ENCODE results near the gene EHMT1.

The EHMT1 gene

DNA sequence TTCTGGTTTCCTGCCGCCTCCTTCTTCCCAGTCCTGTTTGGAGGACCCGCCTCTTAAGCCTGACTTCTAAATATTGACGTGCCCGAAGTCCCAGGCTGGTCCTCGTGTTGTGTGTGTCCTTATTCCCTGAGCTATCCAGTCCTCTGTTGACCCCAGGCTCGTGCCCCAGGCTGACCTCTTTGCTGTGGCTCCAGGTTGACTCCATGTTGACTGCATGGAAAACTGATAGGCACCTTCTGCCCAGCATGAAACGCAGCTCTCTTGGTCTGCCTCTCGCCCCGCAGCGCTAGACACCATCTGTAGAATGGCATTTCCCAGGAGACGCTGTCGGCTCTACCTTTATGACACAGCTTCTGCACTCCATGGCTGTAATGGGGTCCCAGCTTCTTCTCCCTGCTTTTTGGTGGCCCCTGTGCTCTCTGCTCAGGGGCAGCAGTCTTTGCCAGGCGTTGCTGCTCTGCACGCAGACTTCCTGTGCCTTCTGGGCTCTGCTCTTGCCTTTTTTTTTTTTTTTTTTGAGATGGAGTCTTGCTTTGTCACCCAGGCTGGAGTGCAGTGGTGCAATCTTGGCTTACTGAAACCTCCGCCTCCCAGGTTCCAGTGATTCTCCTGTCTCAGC, 28.4 kb downstream of the EHMT1 start:
- DNase-seq, result no peak

DNA sequence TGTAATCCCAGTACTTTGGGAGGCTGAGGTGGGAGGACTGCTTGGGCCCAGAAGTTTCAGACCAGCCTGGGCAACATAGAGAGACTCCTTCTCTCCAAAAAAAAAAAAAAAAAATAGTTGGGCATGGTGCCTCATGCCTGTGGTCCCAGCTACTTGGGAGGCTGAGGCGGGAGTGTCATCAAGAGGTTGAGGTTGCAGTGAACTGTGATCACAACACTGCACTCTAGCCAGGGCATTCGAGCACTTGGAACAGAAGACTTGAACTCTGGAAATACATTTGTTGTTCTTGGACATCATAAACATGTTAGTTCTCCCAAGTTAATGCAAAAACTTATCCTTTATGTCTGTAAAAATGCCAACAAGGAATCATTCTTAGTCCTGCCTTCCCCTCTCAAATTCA, 29.6 kb downstream of the EHMT1 start:
- no peak for DNase-seq

DNA sequence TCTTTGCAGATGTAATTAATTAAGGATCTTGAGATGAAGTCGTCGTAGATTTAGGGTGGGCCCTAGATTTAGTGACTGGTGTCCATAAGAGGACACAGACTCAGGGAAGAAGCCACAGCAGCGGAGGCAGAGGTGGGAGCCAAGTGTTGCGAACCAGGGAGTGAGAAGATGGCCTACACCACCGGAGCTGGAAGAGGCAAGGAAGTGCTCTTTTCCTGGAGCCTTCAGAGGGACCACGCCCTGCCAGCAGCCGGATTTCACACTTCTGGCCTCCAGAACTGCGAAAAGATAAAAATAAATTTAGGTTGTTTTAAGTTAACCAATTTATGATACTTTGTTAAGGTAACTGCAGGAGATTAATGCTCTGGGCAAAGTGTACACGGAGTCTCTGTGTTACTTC, 30.7 kb downstream of the EHMT1 start:
- no peak for DNase-seq

DNA sequence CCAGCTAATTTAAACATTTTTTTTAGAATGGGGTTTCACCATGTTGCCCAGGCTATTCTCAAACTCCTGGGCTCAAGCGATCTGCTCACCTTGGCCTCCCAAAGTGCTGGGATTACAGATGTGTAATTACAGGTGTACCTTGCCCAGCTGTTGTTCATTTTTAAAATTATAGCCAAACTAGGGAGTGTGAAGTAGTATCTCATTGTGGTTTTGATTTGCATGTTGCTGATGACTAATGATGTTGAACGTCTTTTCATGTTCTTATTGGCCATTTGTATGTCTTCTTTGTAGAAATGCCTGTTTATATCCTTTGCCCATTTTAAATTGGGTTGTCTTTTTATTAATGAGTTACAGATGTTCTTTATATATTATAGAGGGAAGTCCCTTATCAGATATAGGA, 31.5 kb downstream of the EHMT1 start:
- DNase-seq, result no peak

GRCh38 chr9:137650779-137651178, 32.0 kb downstream of the EHMT1 start:
- no peak for DNase-seq

DNA sequence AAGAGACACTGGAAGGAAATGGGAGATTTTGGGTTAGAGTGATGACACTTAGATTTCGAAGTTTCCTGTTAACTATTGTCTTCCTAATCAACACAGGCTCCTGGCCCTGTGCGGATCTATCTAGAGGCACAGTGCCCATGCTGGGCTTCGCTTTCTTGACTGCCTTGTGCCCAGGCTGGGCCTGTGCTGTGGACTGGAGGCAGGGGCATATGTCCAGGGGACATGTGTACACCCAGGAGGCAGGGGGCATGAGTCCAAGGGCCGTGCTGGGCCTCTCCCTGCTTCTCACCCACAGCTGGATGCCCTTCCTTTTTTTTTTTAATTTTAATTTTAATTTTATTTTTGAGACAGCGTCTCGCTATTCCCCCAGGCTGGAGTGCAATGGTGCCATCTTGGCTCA, 37.6 kb downstream of the EHMT1 start:
- DNase-seq, result no peak

DNA sequence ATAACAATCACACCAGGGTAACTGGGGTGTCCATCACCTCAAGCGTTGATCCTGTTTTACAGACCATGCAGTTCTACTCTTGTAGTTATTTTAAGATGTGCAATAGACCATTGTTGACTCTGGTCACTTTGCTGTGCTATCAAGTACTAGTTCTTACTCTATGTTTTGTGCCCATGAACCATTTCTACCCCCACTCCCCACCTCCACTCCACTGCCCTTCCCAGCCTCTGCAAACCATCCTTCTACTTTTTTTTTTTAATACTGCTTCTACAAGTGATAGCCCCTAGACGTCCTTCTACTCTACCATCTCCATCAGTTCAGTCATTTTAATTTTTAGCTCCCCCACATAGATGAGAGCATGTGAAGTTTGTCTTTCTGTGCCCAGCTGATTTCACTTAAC, 38.8 kb downstream of the EHMT1 start:
- DNase-seq, result no peak

GRCh38 chr9:137658781-137659180, 40.0 kb downstream of the EHMT1 start:
- DNase-seq, result no peak

- no peak for DNase-seq
Observed at GRCh38 chr9:137660144-137660543, 41.3 kb downstream of the EHMT1 start.

DNA sequence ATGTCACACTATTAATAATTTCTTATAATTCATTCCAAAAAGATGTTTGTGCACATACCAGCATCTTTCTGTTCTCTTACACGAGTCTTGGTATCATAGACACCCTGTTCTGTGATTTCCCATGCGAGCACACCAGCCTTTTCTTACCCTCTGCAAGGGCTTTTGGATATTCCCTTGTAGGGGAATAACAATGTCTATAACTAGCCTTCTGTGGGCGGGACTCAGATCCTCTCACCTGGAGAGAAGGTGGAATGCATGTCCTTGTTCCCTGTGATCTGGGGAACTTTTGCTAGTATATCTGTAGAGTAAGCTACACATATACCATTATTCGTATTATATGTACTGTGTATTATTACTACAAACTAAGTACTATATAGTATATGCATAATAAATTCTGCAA, 44.8 kb downstream of the EHMT1 start:
- no peak for DNase-seq

DNA sequence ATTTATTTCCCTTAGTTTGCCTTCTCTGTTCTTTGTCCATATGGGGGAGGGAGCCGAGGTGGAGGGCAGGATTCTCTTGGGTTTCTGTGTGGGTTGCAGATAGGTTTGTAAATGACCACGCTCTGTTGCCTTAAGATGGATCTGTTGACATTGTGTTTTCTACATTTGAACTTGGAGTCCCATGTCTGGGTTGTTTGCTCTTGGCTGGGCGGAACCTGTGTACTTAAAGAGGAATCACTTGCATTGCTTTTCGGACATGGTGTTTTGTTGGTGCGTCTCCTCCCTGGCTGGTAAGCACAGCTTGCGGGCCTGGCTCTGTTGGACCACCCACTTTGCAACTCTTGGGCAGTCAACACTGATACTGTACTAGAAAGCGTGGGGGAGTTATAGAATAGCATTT, 45.9 kb downstream of the EHMT1 start:
- DNase-seq, result no peak

- no peak for DNase-seq
Observed at GRCh38 chr9:137665226-137665625, 46.4 kb downstream of the EHMT1 start.

DNA sequence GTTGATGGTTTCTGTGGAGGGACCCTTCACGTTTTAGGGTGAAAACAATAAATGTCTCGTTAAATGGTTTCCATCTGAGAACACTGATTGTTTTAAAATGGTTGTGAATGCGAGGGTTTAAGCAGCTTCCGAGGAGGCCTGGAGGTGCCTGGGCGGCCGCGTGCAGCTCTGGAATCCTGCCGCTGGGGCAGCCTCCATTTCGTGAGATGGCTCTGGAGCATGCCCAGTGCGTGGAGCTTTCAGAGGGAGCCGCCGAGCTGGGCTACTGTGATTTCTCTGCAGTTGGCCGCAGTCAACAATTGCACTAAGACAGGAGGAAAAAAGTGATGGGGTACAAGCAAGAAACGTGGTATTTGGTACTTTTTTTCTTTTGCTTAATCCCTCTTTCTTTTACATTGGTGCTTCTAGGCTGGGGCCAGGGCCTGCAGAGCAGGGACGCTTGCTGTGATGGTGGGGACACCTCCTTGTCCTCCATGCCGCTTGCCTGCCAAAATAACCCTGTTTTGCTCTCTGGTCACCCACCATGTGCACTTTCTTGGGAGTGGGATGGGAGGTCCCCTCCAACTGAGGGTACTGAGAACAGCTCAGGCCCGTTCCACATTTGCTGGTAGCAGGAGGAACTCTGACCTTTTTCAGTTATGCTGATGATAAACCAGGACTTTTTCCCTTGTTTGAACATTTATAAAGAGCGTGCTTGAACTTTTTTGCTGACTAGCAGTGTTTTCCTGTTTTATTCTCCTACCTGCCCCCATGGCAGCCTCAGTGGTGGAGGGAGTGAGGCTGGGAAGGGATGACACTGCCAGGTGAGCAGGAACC, 47.1 kb downstream of the EHMT1 start:
- no peak for DNase-seq

DNA sequence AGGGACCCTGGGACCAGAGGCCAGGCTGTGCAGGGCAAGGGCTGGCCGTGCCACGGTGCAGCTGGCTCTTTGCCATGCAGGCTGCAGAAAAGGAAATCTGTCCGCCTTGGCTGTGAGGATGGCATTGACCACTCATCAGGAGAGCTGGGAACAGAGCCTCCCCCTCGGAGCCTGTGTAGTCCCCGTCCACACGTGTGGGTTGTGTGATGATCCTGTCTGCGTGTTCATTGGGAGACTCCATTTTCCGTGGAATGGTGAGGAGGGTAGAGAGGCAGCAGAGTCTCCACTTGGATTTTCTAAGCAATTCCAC, 47.7 kb downstream of the EHMT1 start:
- DNase-seq, result no peak

DNA sequence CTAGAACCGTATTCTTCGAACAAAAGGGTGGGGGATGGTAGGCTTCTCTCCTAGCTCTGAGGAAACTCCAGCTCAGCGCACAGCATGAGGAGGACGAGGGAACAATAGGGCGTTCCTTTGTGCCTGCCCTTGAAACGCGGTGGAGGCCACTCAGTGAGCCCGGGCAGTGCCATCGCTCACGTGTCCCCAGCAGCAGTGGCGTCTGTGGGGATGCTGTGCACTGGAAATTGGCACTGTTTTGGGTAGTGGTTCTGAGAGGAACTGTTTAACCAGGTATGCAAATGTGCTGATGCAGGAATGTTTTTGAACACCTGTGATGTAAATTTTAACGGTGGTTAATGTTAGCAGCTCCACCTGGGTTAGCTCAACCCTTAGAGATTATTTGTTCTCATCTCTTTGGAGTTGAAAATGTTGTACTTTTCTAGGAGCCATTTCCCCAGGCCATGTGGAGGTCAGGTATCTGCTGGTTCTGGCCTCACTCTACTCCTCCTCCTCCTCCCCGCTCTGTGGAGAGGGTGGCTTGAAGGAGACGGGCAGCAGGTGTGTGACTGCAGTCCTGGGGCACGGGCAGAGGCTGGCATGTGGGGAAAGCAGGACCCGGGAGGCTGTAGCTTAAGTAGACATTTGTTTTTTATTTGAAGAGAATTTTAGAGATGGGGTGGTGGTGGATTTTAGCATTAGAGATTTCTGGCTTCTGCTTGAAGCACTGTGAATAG, 48.3 kb downstream of the EHMT1 start:
- DNase-seq, result no peak

DNA sequence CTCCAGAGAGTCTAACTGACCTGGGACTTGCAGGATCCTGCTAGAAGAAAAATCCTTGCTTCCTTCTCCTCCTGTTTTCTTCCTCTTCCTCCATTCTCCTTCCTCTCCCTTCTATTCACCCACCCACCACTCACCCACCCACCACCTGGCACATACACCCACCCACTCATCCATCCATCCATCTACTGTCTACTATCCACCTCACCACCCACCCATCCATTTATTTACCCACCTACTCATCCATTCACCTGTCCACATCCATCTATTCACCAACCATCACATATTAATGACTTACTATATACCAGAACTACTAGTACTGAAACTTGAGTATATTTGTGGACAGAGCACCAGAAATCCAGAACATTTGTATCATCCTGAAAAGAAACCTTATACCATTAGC, 49.4 kb downstream of the EHMT1 start:
- no peak for DNase-seq

GRCh38 chr9:137669261-137669672, 50.5 kb downstream of the EHMT1 start:
- DNase-seq, result no peak

DNA sequence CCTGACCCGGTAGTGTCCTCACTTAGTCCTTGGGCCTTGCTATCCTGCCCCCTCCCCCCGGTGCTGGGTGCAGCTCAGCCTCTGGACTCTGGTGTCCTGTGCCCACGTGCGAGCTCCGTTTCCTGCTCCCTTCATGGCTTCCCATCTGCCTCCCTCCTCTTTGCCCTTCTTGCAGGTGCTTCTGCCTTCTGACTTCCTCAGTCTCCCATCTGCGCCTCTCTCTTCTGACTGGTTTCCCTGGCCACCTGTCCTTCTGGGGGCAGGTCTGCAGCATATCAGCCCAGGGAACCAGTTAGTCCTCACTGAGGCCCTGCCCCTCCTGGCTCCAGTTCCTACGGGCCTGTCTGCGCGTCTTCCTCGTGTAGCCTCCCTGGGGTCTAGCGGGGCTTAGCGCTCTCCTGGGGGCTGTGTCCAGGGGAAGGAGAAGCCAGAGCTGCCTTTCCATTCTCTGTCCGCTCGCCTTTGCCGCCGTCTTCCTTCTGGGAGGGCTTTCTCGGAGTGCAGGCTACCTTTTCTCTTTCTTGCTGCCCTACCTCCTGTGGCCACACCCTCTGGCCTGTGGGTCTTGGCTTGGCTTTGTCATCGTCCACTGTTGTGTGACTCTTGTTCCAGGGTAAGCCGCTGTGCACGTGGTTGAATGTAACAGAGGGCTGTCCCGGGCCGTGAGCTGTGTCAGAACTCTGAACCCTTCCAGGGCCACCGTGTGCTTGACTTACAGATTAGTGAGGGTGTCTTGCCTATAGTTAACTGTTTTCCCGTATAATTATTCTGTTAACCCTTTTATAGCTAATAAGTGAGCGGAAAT, 51.8 kb downstream of the EHMT1 start:
- DNase-seq, result no peak

GRCh38 chr9:137671196-137671538, 52.4 kb downstream of the EHMT1 start:
- no peak for DNase-seq

DNA sequence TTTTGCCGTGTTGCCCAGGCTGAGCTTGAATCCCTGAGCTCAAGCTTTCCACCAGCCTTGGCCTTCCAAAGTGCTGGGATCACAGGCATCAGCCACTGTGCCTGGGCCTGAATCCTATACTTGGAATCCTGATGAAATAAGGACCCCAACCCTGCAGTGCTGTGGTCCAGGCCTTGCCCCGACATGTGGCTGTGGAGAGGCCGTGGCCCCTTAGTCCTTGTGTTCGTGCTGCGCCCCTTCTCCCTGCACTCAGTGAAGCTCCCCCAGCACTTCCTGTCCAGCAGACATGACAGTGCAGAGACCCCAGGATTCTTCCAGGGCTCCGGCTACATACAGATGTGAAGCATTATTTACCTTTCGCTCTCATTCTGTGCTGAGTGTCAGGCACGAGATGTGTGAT, 52.9 kb downstream of the EHMT1 start:
- DNase-seq, result no peak

DNA sequence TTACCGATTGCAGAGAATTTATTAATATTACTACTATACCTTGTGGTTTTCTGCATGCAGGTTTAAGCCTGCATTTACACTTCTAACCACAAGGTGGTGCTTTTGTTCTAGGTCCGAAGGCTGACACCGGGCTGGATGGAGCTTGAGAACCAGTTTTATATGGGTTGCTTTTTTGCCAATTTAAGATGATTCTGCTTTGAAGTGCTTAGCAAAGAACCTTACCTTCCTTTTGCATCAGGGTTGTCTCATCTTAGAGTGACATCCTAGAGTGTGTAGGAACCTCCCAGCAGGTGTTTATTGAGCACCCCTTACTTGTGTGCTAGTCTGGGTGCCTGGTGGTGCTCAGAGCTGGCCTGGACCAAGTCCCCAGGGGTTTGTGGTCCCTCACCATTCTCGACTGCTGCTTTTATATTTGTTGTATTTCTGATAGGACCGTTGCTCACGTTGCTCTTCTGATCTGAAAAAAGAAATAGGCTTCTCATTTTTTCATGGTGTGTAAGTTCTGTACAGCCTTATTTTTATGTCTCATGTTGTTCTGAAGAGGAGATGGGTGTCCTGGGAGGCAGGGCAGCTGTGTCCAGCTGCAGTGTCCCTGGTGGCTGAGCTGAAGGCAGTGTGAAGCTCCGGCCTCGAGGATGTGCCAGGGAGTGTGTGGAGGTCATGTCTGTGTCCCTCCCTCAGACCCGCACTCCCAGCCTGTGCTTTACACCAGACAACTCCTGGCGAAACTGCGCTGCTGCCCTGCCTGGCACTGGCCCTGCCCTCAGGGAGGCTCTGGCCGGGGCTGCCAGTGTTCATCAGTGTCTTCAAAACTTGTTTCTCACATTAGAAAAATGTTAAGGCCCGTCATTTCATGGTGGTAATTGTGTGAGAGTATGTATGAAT, 54.3 kb downstream of the EHMT1 start:
- no peak for DNase-seq

DNA sequence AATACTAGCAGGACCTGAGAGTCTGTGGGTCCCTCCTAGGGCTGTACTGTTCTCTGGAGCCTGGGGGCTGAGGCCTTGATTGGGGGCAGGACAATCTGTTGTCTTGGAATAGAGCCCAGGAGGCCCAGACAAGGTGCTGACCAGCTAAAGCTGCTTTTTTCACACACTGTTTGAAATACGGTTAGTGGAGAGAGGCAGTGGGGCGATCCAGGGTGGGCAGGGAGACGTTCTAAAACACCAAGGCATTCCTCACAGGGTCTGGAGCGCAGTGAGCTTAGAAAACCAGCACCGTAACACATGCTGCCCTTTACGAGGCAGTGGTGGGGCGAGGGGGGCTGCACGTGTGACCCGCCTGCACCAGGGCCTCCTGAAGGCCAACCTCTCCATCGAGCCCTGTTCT, 55.1 kb downstream of the EHMT1 start:
- no peak for DNase-seq

Data from activated CD4-positive, CD25-positive, alpha-beta regulatory T cell treated with anti-CD3 and anti-CD28 coated beads, Interleukin-2, amount 50 U/mL, for 72 hours (primary cell).